Limb (tissue), 2 donors: Measurements from ENCODE around the gene MAB21L4.

Source experiments
- DNase-seq, 2 donors: peaks; one replicate each; pipeline ENCODE4 v3.0.0-alpha.2; 2016; ENCODE audit errors: extremely low spot score in 2 of 2

Gene MAB21L4

GRCh38 chr2:240896871-240897692 lies 1.1 kb upstream of the MAB21L4 start:
- no peak for DNase-seq

- DNase-seq: no peak
Measured at GRCh38 chr2:240896394-240896793, 438 bp upstream of the MAB21L4 start.

- no peak for DNase-seq
Measured at GRCh38 chr2:240894836-240895558, 959 bp downstream of the MAB21L4 start.

- no peak for DNase-seq
Measured at GRCh38 chr2:240894006-240894405, 1.9 kb downstream of the MAB21L4 start.

- no peak for DNase-seq
Measured at GRCh38 chr2:240893363-240893844, 2.6 kb downstream of the MAB21L4 start.

- DNase-seq: no peak
Measured at GRCh38 chr2:240892925-240893324, 3.0 kb downstream of the MAB21L4 start.

- no peak for DNase-seq
Measured at GRCh38 chr2:240892356-240892755, 3.6 kb downstream of the MAB21L4 start.

GRCh38 chr2:240891492-240892340 lies 4.2 kb downstream of the MAB21L4 start:
- no peak for DNase-seq

- no peak for DNase-seq
Measured at GRCh38 chr2:240890691-240891090, 5.3 kb downstream of the MAB21L4 start.

GRCh38 chr2:240889601-240890560 lies 6.1 kb downstream of the MAB21L4 start:
- DNase-seq: no peak

GRCh38 chr2:240888890-240889573 lies 6.9 kb downstream of the MAB21L4 start:
- DNase-seq: no peak

- no peak for DNase-seq
Measured at GRCh38 chr2:240888130-240888889, 7.6 kb downstream of the MAB21L4 start.

GRCh38 chr2:240887631-240888030 lies 8.3 kb downstream of the MAB21L4 start:
- DNase-seq: no peak

GRCh38 chr2:240886678-240887609 lies 9.0 kb downstream of the MAB21L4 start:
- no peak for DNase-seq

GRCh38 chr2:240886023-240886565 lies 9.9 kb downstream of the MAB21L4 start:
- no peak for DNase-seq

- DNase-seq: no peak
Measured at GRCh38 chr2:240885566-240885965, 10.4 kb downstream of the MAB21L4 start.

- DNase-seq: no peak
Measured at GRCh38 chr2:240884745-240885144, 11.2 kb downstream of the MAB21L4 start.

GRCh38 chr2:240884221-240884620 lies 11.7 kb downstream of the MAB21L4 start:
- DNase-seq: no peak
